SU-DHL-6 (cell line): ENCODE data around the gene THG1L.

Experiments
- H2AFZ ChIP-seq: fragments of 200-600 bp; sonication (generic); 2 replicates; pipeline ENCODE4 v1.6.1; 2014; ENCODE audit warnings: low read depth, mild to moderate bottlenecking, moderate library complexity, mixed read lengths, antibody characterized with exemption, low read length; ENCODE audit not compliant: severe bottlenecking
- H3F3A ChIP-seq: fragments of 200-600 bp; shearing (Covaris generic); 2 replicates; pipeline ENCODE4 v1.6.0; 2016; ENCODE audit warnings: antibody characterized with exemption, mild to moderate bottlenecking; ENCODE audit not compliant: insufficient read depth
- H3K27ac ChIP-seq: fragments of 200-600 bp; sonication (generic); 2 replicates; pipeline ENCODE4 v1.5.1; 2016; ENCODE audit warnings: low read depth, mild to moderate bottlenecking, low read length, moderate library complexity, mixed read lengths
- H3K27me3 ChIP-seq: fragments of 200-600 bp; sonication (generic), shearing (Covaris generic); 2 replicates; pipeline ENCODE4 v1.6.0; 2014; ENCODE audit warnings: mild to moderate bottlenecking, low read length
- H3K36me3 ChIP-seq: fragments of 200-600 bp; sonication (generic); 2 replicates; pipeline ENCODE4 v1.6.1; 2014; ENCODE audit warnings: mild to moderate bottlenecking, low read length, mixed read lengths
- H3K4me2 ChIP-seq: fragments of 300-600, 200-600 bp; shearing (Covaris generic), sonication (generic); 2 replicates; pipeline ENCODE4 v1.6.0; 2014; ENCODE audit warnings: low read length, low read depth, mild to moderate bottlenecking; ENCODE audit not compliant: poor library complexity, severe bottlenecking
- H3K4me3 ChIP-seq: fragments of 200-600 bp; sonication (generic); 2 replicates; pipeline ENCODE4 v1.5.1; 2014; ENCODE audit warnings: antibody characterized with exemption, low read length, mild to moderate bottlenecking, mixed read lengths; ENCODE audit not compliant: insufficient read depth, poor library complexity, severe bottlenecking
- H3K79me2 ChIP-seq: fragments of 200-600 bp; sonication (generic); 2 replicates; pipeline ENCODE4 v1.6.1; 2014; ENCODE audit warnings: mild to moderate bottlenecking, low read length, moderate library complexity; ENCODE audit not compliant: insufficient read depth
- H3K9ac ChIP-seq: fragments of 200-600 bp; sonication (generic); 2 replicates; pipeline ENCODE4 v1.7.0; 2014; ENCODE audit warnings: mild to moderate bottlenecking, low read length
- H3K9me2 ChIP-seq: fragments of 200-600 bp; sonication (generic); replicated peaks from 2 replicates; pipeline ENCODE4 v1.6.1; 2014; ENCODE audit warnings: low read length; ENCODE audit not compliant: insufficient read depth
- H3K9me3 ChIP-seq: fragments of 200-600 bp; sonication (generic); 2 replicates; pipeline ENCODE4 v1.6.1; 2014; ENCODE audit warnings: low read length, mixed read lengths; ENCODE audit not compliant: insufficient read depth
- H4K20me1 ChIP-seq: fragments of 200-600 bp; sonication (generic); 2 replicates; pipeline ENCODE4 v1.6.1; 2014; ENCODE audit warnings: low read depth, mild to moderate bottlenecking, antibody characterized with exemption, low read length, moderate library complexity, mixed read lengths
- CTCF ChIP-seq: fragments of 200-600 bp; sonication (generic); IDR thresholded peaks from one replicate; pipeline ENCODE4 v1.5.1; 2017; ENCODE audit warnings: antibody characterized with exemption, mild to moderate bottlenecking, low read length, moderate library complexity; ENCODE audit not compliant: insufficient read depth, poor library complexity, severe bottlenecking
- EZH2phosphoT487 ChIP-seq: fragments of 200-600 bp; sonication (generic), shearing (Covaris generic); conservative IDR thresholded peaks from 2 replicates; pipeline ENCODE4 v1.6.1; 2018; ENCODE audit warnings: mild to moderate bottlenecking, antibody characterized with exemption, low read length, moderate library complexity, mixed read lengths

The THG1L gene

GRCh38 chr5:157735991-157736390, 4.8 kb downstream of the THG1L start:
- Histone ChIP-seq H3K4me2 (no peak overlapping the region), H3K36me3 (peaks cover 39% of the 10 kb centered on the region), H3K79me2 (no peaks in the 10 kb centered on the region), H4K20me1 (no peaks in the 10 kb centered on the region), H3K9me3 (no peaks in the 10 kb centered on the region), H3F3A (peaks cover 18% of the 10 kb centered on the region; the same call in 1 of the 2 replicates), H3K27me3 (no peaks in the 10 kb centered on the region), H2AFZ (no peak overlapping the region), H3K27ac (no peak overlapping the region), H3K9me2 (no peaks in the 10 kb centered on the region), H3K4me3 (no peak overlapping the region), H3K9ac (no peak overlapping the region)
- TF ChIP-seq CTCF (no peak), EZH2phosphoT487 (no peak)

- Histone ChIP-seq H3K36me3 (peaks cover 33% of the 10 kb centered on the region), H2AFZ (no peak overlapping the region)
These were observed 8.4 kb downstream of the THG1L start for GRCh38 chr5:157739388-157740228.

GRCh38 chr5:157740229-157740610, 9.0 kb downstream of the THG1L start:
- Histone ChIP-seq H3K4me2 (no peak overlapping the region), H4K20me1 (no peaks in the 10 kb centered on the region), H3K9me3 (no peaks in the 10 kb centered on the region), H3K79me2 (peaks cover 8% of the 10 kb centered on the region; the same call in 1 of the 2 replicates), H3K36me3 (peaks cover 32% of the 10 kb centered on the region), H3K27me3 (no peaks in the 10 kb centered on the region), H3K9ac (no peak overlapping the region), H2AFZ (no peak overlapping the region), H3K27ac (no peak overlapping the region), H3F3A (peaks cover 25% of the 10 kb centered on the region; the same call in 1 of the 2 replicates), H3K9me2 (no peaks in the 10 kb centered on the region), H3K4me3 (no peak overlapping the region)
- peak; percentile 57 for TF ChIP-seq CTCF
- TF ChIP-seq EZH2phosphoT487, result no peak

More at GRCh38 chr5:157739388-157740228, 8.4 kb downstream of the THG1L start:
- Histone ChIP-seq H3K27ac (no peak overlapping the region), H3K9ac (no peak overlapping the region), H4K20me1 (no peaks in the 10 kb centered on the region), H3K4me3 (no peak overlapping the region), H3K27me3 (no peaks in the 10 kb centered on the region), H3F3A (peaks cover 25% of the 10 kb centered on the region; the same call in 1 of the 2 replicates), H3K9me3 (no peaks in the 10 kb centered on the region), H3K4me2 (no peak overlapping the region), H3K9me2 (no peaks in the 10 kb centered on the region), H3K79me2 (peaks cover 6% of the 10 kb centered on the region; the same call in 1 of the 2 replicates)
- TF ChIP-seq CTCF (no peak), EZH2phosphoT487 (no peak)
